ENCODE measurements around the gene PIP5KL1. TPM values are rescaled to one million over a fixed set of nuclear protein-coding genes. Genes with fewer than 3 reads are reported as not detected.

The PIP5KL1 gene
- total RNA-seq, 3 donors from 2014 or later (not counting 1 experiment from before 2014, with no cell fraction given) = 0.52 to 1.4 (median 0.97) TPM

- peak in 1 of 2 donors; percentile 45 for DNase-seq
- no peaks in the 10 kb centered on the region for H3K9me3 Mint-ChIP-seq
- Histone ChIP-seq H3K4me3 (ENCODE audit: low read length) (no peak overlapping the region), H3K27me3 (ENCODE audit: control insufficient read depth, insufficient read depth, low read length) (no peaks in the 10 kb centered on the region), H3K4me1 (ENCODE audit: control insufficient read depth, insufficient read depth, low read length) (peaks cover 58% of the 10 kb centered on the region), H3K36me3 (ENCODE audit: control insufficient read depth, insufficient read depth, low read length) (peaks cover 43% of the 10 kb centered on the region), H3K9me3 (ENCODE audit: control insufficient read depth, insufficient read depth, low read length) (peaks cover 10% of the 10 kb centered on the region), H3K27ac (ENCODE audit: low read length) (peak overlapping the region; percentile 15)
- TF ChIP-seq CTCF (IDR thresholded peaks at IDR 0.05) = no peak
- H3K27me3 Mint-ChIP-seq (ENCODE audit: low read depth in 2 of 2) = no peaks in the 10 kb centered on the region
- peak in 2 of 3 donors; percentile 27 to 40 for ATAC-seq
- intact Hi-C loops (cut with micrococcal nuclease) = no loop called here
- peaks cover 20% of the 10 kb centered on the region for H3K36me3 Mint-ChIP-seq
- H3K4me3 Mint-ChIP-seq = peak overlapping the region; percentile 66
- H3K4me1 Mint-ChIP-seq = peaks cover 32 to 63% of the 10 kb centered on the region in 2 donors
- WGBS (ENCODE audit: insufficient coverage) = 38% methylated on average over 18 of the region's 19 CpGs
- peak overlapping the region; percentile 43 to 63 for H3K27ac Mint-ChIP-seq
These were observed 33.3 kb downstream of the PIP5KL1 start for GRCh38 chr9:127897193-127897692.

- peak overlapping the region; percentile 15 for H3K27ac ChIP-seq (ENCODE audit: low read length)
- intact Hi-C loops (cut with micrococcal nuclease) = no loop called here
- H3K9me3 ChIP-seq (ENCODE audit: control insufficient read depth, insufficient read depth, low read length) = peaks cover 10% of the 10 kb centered on the region
- H3K36me3 Mint-ChIP-seq = peaks cover 21% of the 10 kb centered on the region
- ATAC-seq (no peak), DNase-seq (no peak)
- TF ChIP-seq CTCF (IDR thresholded peaks at IDR 0.05) = no peak
- H3K4me3 ChIP-seq (ENCODE audit: low read length) = no peak overlapping the region
- peaks cover 45% of the 10 kb centered on the region for H3K36me3 ChIP-seq (ENCODE audit: control insufficient read depth, insufficient read depth, low read length)
- H3K27me3 Mint-ChIP-seq (ENCODE audit: low read depth in 2 of 2) = no peaks in the 10 kb centered on the region
- H3K9me3 Mint-ChIP-seq = no peaks in the 10 kb centered on the region
- no peak overlapping the region for H3K4me3 Mint-ChIP-seq
- peaks cover 52% of the 10 kb centered on the region for H3K4me1 ChIP-seq (ENCODE audit: control insufficient read depth, insufficient read depth, low read length)
- peaks cover 34 to 62% of the 10 kb centered on the region in 2 donors for H3K4me1 Mint-ChIP-seq
- WGBS (ENCODE audit: insufficient coverage) = 90% methylated on average over 16 of the region's 16 CpGs
- peak overlapping the region; percentile 43 to 63 for H3K27ac Mint-ChIP-seq
- no peaks in the 10 kb centered on the region for H3K27me3 ChIP-seq (ENCODE audit: control insufficient read depth, insufficient read depth, low read length)
These were observed 34.0 kb downstream of the PIP5KL1 start for GRCh38 chr9:127896395-127897192.

GRCh38 chr9:127895811-127896210, 34.8 kb downstream of the PIP5KL1 start:
- H3K4me1 Mint-ChIP-seq = peaks cover 34 to 62% of the 10 kb centered on the region in 2 donors
- ATAC-seq = no peak
- Histone ChIP-seq H3K9me3 (ENCODE audit: control insufficient read depth, insufficient read depth, low read length) (peaks cover 10% of the 10 kb centered on the region), H3K27me3 (ENCODE audit: control insufficient read depth, insufficient read depth, low read length) (no peaks in the 10 kb centered on the region), H3K36me3 (ENCODE audit: control insufficient read depth, insufficient read depth, low read length) (peaks cover 50% of the 10 kb centered on the region), H3K4me1 (ENCODE audit: control insufficient read depth, insufficient read depth, low read length) (peaks cover 44% of the 10 kb centered on the region), H3K27ac (ENCODE audit: low read length) (no peak overlapping the region), H3K4me3 (ENCODE audit: low read length) (no peak overlapping the region)
- H3K9me3 Mint-ChIP-seq = no peaks in the 10 kb centered on the region
- H3K27ac Mint-ChIP-seq = peak overlapping the region; percentile 29 to 43
- WGBS (ENCODE audit: insufficient coverage) = 95% methylated on average over 8 of the region's 8 CpGs
- H3K36me3 Mint-ChIP-seq = peaks cover 21% of the 10 kb centered on the region
- TF ChIP-seq CTCF (IDR thresholded peaks at IDR 0.05) = no peak
- intact Hi-C loops (cut with micrococcal nuclease) = no loop called here
- DNase-seq = no peak
- peak overlapping the region; percentile 60 for H3K4me3 Mint-ChIP-seq
- H3K27me3 Mint-ChIP-seq (ENCODE audit: low read depth in 2 of 2) = no peaks in the 10 kb centered on the region
